IPS-11a (cell line): ENCODE results near the gene RIMBP3C.
"Not testable (repeated sequence)": the region's sequence is repeated elsewhere in the genome, so short reads cannot be mapped to it uniquely, and the experiment has no call there.

Experiments used
- H3K4me3 ChIP-seq: one replicate; pipeline ENCODE4 v1.5.1; 2013; ENCODE audit warnings: low read depth, low read length, control low read depth

The RIMBP3C gene

GRCh38 chr22:21573293-21573734, 22.1 kb upstream of the RIMBP3C start:
- no peak overlapping the region for H3K4me3 ChIP-seq

DNA sequence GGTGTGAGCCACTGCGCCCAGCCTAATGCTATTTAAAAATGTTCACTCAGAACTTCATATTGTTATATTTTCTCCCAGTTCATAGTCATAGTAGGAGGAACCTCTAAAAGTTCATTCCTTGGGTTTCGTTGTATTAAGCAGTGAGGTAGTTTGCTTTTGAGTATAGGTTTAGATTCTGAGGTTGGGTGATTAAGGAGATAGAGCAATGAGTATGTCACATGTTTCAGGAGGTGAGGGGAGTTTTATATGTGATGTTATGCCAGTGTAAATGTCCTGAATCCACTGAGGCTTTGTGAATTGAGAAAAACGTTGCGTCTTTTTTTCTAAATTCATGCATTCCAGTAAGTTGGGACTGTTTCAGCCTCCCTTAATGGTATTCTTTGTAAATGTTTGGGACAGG, 20.4 kb upstream of the RIMBP3C start:
- H3K4me3 ChIP-seq, result no peak overlapping the region

DNA sequence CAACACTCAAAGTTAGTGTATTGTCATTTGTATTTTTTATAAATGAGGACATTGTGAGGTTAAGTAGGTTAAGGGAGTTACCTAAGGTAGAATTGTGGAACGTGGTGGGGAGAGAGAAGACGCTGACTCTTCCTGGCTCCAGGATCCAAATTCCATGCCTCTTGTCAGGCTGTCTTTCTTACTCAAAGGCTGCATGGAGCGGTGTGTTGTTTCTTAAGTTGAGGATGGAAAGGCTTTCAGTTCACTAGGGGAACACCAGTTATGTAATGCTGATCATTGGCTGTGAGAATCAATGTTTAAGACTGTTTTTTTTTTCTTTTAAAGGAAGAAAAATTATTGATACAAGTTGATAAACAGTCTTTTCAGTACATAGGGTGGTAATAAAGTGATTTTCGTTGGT, 19.1 kb upstream of the RIMBP3C start:
- H3K4me3 ChIP-seq, result no peak overlapping the region

DNA sequence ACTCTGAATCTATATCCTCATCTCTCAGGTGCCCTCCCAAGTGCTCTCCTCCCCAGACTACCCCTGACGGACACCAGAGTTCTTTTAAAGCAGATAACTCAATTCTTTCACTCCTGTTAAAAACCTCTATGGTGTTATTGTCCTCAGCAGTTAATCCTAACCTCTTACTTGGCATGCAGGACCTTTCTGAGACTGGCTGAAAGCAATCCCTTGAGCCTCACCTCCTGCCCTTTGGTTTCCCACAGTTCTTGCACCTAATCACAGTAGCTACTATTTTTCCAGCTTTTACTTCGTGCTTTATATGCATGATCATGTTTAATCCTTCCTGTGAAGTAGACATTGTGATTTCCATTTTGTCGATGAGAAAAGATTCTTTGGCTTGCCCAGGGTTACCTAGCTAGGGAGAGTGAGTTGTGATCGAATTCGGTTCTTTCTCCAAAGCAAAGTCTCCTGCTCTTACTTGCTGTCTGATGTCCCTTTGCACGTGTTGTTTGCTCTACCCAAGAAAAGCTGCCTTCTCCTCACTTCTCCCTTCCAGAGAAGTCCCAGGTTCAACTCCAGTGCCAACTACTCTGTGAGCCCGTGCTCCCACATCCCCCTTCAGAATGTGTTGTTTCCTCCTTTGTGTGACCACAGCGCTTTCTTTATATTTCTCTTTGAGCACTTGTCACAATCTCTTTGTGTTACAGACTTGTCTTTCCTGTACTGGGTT, 18.4 kb upstream of the RIMBP3C start:
- H3K4me3 ChIP-seq, result no peak overlapping the region

- peak overlapping the region; percentile 87 for H3K4me3 ChIP-seq
Observed at GRCh38 chr22:21569076-21569427, 17.8 kb upstream of the RIMBP3C start.

DNA sequence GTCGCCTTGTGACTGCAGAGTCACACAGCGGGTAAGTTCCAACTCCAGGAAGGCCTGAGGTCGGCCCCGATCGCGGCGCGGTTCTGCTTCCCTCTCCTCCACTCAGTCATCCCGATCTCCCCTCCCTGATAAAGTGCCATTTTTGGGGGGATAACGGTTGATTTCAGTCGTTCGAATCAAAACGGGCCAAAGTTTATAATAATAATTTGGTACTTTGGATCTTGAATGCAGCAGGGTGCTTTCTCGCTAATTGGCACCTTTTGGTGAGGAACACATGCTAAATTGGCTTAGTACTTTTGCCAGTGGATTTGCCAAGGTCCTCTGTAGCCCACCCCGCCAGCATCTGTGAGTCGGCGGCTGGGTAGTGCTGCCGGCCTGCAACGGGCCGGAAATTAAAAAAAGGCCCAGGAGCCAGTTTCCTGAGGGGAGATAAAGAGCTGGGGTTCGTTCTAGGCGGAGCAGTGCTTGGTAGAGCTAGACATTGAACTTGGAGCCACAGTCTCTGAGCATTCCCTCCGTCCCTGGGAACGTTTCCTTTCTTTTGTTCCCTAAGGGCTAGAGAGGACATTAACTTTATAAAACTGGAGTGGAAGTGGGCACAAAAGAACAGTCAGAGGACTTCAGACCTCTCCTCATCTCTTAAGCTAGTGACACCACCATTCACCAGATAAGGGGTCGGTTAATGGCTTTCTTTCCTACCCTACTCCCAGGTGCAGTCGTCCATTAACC, 17.2 kb upstream of the RIMBP3C start:
- peak overlapping the region; percentile 87 for H3K4me3 ChIP-seq

- H3K4me3 ChIP-seq, result peak within 1 kb of the TSS; percentile 87
Observed at GRCh38 chr22:21567456-21568346, 16.4 kb upstream of the RIMBP3C start, which contains the start of gene UBE2L3. Gene UBE2L3 (plus strand): TSS chr22:21567714. CDS start chr22:21567745, 31 bp downstream.

DNA sequence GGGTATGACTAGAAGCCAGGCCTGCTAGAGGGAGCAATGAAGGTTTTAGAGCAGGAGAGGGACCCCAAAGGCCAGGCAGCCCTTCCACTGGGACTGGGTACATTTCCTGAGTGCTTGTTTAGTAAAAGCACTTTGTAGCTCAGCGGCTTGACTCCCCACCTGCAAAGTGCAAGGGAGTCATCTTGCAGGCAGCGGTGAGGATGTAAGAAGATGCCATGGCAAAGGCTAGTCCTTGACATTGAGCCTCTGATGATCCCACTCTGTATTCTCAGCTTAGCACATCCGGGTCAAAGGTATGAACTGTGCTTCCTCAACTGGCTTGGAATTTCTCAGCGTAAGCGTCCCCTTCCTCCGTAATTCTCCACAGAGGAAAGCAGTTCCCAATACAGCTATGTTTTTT, 13.2 kb upstream of the RIMBP3C start:
- H3K4me3 ChIP-seq, result no peak overlapping the region

GRCh38 chr22:21563912-21564311, 12.7 kb upstream of the RIMBP3C start:
- H3K4me3 ChIP-seq, result no peak overlapping the region

GRCh38 chr22:21560657-21561056, 9.4 kb upstream of the RIMBP3C start:
- H3K4me3 ChIP-seq, result not testable (repeated sequence)

DNA sequence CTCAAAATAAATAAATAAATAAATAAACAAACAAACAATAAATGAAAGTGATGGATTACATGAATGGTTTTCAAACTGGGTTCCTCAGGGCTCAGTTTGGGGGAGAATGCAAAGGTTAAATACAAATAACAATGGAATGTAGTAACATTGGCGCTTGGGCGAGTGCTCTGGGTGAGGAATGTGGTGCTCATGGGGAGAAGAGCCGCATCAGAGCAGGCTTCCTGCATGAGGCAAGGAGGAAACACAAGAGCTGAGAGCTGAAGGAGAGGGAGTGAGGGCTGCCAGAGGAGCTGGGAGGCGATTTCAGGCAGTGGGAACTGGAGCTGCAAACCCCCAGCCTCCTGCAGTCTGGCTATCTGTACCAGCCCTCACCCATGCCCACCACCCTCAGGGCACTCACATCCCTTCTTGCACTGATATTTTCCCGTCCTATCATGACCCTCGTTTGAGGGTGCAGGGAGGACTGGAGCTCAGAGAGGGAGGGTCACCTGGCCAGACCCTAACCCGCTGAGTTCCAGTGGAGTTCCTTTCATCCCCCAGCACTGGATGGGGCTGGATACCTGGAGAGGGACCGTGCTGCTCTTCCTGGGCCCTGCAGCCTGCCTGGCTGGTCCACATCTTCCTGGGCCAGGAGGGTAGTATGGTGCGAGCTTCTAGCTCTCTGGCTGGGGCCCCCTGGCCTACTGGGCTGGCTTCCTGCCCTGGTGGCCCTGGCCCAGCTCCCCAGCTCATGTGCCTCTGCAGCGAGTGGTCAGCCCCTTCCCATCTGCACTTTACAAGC, 8.3 kb upstream of the RIMBP3C start:
- H3K4me3 ChIP-seq, result not testable (repeated sequence)

DNA sequence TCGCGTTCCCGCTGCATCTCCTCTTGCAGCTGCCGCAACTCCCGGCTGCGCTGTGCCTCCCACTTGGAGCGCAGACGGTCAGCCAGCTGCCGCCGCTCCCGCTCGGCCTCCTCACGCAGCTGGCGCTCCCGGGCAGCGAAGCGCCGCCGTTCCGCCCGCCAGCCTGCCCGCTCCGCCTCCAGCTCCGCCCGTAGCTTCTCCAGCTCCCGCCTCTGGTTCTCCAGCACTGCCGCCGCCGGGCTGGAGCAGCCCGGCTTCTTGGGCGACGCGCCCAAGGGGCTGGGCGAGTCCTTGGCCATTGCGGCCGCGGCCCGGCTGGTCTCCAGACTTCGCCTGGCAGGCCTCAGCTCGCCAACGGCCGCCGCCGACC, 598 bp downstream of the RIMBP3C start:
- not testable (repeated sequence) for H3K4me3 ChIP-seq

GRCh38 chr22:21550008-21550677, 1.1 kb downstream of the RIMBP3C start:
- H3K4me3 ChIP-seq, result not testable (repeated sequence)

- not testable (repeated sequence) for H3K4me3 ChIP-seq
Observed at GRCh38 chr22:21549558-21549957, 1.7 kb downstream of the RIMBP3C start.

GRCh38 chr22:21544432-21545322, 6.6 kb downstream of the RIMBP3C start:
- not testable (repeated sequence) for H3K4me3 ChIP-seq

- not testable (repeated sequence) for H3K4me3 ChIP-seq
Observed at GRCh38 chr22:21539862-21540261, 11.4 kb downstream of the RIMBP3C start.

DNA sequence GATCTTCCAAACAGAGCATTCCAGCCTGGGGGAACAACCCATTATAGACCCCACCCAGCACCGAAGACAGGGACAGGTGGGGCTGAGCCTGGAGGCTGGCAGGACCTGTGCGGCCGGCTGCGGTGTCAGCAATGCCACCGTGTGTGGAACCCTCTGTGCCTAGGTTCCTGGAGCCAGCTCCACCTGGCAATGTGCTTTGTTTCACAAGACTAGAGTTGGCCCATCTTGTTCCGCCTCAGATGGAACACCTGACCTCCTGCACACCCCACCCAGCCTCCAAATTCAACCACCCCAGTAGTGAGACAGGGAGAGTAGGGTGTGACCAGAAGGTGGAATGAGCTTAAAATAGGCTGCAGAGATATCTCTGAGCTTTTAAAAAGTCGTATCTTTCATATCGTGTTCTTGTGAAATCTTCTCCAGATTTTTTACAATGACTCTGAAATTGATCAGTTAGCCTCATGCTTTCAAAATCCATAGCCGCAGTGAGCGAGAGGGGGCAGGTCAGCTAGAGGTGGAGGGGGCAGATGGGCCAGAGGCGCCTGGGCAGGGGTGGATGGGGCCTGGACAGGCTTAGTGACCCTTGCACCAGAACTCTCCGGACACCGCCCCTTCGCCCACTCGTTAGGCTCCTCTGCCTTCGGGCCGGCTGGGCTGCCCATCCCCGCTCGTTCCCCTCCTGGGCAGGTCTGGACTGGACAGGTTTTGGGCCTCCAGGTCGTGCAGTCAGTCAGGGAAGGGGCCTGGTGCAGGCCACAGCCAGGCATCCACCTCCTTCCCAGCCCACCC, 18.2 kb downstream of the RIMBP3C start:
- H3K4me3 ChIP-seq, result not testable (repeated sequence)

GRCh38 chr22:21531525-21531924, 19.7 kb downstream of the RIMBP3C start:
- not testable (repeated sequence) for H3K4me3 ChIP-seq
